H54 (cell line): ENCODE data around the gene PIGQ.

Experiments used
- DNase-seq: peaks from one replicate; pipeline ENCODE4 v3.0.0; 2011; ENCODE audit warnings: low spot score, mixed read lengths; ENCODE audit not compliant: insufficient read length
- FAIRE-seq: peaks from 3 replicates; lab custom pipeline; 2011; peaks lifted over from hg19 to GRCh38; lab: Jason Lieb, UNC
- POLR2A ChIP-seq: IDR thresholded peaks from 2 replicates; pipeline ENCODE4 v1.6.1; 2011; ENCODE audit warnings: low read depth, mild to moderate bottlenecking, low read length

PIGQ gene

DNA sequence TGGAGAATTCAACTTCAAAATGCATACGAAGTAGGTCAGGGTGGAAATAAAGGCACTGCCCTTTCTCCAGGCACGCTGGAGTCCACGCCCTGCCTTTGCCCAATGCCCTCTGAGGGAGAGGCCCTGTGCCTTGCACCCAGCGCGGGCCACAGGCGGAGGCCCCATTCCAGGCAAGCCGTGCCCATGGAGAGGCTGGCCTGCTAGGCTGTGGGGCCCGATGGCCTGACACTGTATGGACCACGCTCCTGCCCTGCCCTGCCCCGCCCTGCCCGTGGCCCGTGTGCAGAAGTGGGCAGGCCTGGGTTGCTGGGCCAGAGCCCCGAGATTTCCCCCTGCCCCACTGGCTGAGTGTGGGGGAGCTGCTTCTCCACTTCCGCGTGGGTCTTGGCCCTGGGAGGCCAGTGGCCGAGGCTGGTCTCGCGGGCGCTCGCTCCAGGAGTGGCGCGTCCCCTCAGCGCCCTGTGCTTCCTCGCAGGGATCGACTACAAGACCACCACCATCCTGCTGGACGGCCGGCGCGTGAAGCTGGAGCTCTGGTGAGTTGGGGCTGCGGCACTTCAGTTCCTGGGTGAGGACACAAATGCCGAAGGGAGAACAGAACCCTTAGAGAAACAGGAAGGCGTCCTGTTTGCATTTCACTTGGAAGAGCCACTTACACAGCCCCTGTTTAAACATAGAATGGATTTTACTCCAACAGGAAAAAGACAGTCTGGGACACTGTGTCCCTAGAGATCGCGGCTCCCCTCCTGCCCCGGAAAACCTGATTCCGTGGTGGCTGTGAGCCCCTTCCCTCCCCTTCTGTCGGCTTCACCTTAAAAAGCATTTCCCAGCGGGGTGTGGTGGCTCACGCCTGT, 47.2 kb downstream of the PIGQ start:
- DNase-seq (no peak), FAIRE-seq (no peak)
- no peak for TF ChIP-seq POLR2A

DNA sequence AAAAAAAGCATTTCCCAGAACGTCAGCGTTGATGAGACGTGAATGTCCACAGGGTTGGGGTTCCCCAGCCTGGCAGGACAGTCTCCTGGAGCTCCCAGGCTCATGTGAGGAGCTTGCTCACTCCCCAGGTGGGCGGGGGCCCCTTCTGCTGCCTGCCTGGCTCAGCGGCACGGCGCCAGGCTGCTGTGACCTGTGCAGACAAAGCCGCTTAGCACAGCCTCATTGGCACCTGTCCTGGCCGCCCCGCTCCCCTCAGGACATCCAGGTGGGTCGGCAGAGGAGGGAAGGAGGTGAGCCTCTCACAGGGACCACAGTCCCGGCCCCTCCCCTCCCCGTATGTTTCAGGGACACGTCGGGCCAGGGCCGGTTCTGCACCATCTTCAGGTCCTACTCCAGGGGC, 48.1 kb downstream of the PIGQ start:
- FAIRE-seq = no peak

DNA sequence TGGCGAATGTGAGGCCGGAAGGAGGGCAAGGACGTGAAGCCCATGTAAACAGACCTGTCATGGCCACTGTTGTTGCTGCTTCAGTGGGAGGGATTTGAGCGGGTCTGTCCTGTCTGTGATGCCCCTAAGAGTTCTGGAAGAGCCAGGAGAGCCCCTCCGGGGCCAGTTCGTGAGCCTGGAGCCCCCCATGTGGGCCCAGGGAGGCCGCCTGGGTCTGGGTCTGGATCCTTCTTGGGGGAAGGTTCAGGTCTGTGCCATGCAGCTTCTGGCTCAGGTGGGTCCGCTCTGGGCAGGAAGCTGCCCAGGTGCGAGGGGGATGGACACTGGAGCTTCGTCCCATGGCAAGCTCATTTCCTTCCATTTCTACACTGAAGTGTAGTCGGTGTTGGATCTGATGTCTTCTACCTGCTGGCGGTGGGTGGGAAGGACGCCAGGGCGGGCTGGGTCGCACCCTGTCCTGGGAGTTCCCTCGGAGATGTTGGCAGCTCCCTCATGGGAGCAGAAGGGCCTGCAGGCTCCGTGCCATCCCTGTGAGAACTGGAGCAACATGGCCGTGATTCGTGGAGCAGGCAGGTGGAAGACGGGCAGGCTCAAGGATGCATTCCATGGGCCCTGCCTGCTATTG, 49.8 kb downstream of the PIGQ start:
- FAIRE-seq (no peak), DNase-seq (no peak)
- TF ChIP-seq POLR2A = no peak

More for the DNA sequence above, 48.1 kb downstream of the PIGQ start:
- TF ChIP-seq POLR2A = no peak
- DNase-seq = no peak

GRCh38 chr16:620700-621525, 51.1 kb downstream of the PIGQ start:
- DNase-seq (no peak), FAIRE-seq (no peak)
- TF ChIP-seq POLR2A = no peak

DNA sequence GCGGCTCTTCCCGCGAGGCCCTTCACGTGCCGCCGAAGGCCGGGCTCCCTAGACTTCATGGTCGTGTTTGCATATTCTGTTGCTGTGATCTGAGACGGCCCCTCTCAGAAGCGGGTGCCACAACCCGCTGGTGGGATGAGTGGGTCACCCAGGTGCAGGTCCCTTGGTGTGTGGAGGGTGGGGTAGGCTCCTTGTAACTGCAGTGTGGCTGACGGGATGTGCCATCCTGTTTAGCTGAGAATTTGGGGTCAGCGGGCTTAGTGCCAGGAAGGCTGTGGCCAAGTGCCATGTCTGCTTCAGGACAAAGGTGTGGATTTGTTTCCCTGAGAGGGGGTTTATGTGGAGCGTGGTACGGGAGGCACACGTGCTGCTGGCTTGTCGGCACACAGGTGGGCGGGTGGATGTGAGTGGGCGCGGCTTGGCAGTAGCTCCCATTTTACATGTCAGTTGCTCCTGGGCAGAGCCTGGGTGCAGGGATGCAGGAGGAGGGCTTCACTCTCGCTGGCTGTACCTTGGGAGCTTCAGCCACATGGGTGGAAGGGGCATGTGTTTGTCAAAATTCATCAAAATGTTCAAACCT, 51.8 kb downstream of the PIGQ start:
- no peak for DNase-seq
- TF ChIP-seq POLR2A = no peak

GRCh38 chr16:622920-623280, 53.1 kb downstream of the PIGQ start:
- TF ChIP-seq POLR2A = no peak
- FAIRE-seq (no peak), DNase-seq (no peak)

More for the DNA sequence above, 51.8 kb downstream of the PIGQ start:
- FAIRE-seq = no peak

GRCh38 chr16:624526-625070, 54.8 kb downstream of the PIGQ start:
- no peak for FAIRE-seq

GRCh38 chr16:625117-625976, 55.6 kb downstream of the PIGQ start:
- no peak for TF ChIP-seq POLR2A
- FAIRE-seq = no peak
- DNase-seq = no peak

More at GRCh38 chr16:624526-625070, 54.8 kb downstream of the PIGQ start:
- no peak for TF ChIP-seq POLR2A
- no peak for DNase-seq

GRCh38 chr16:625977-626765, 56.4 kb downstream of the PIGQ start:
- no peak for DNase-seq
- TF ChIP-seq POLR2A = no peak
- no peak for FAIRE-seq

DNA sequence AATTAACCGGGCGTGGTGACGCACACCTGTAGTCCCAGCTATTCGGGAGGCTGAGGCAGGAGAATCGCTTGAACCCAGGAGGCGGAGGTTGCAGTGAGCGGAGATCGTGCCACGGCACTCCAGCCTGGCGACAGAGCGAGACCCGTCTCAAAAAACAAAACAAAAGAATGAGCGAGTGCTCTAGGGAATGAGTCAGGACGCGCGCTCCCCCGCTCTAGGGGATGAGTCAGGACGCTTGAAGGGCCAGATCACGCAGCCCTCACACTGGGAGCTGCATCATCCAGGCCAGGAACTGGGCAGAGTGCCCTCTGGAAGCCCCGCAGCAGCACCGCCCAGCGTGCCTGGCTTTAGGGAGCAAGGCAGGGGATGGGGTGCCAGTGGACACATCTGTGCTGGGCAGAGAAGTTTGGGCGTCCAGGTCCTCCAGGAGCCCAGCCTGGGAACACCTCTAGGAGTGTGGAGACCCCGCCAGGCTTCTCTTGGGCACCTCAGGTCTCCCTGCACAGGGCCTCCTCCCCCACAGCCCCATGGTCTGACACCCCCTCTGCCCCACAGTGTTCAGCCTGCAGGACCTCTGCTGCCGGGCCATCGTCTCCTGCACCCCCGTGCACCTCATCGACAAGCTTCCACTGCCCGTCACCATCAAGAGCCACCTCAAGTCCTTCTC, 57.2 kb downstream of the PIGQ start:
- TF ChIP-seq POLR2A = no peak
- FAIRE-seq = peak; percentile 77
- DNase-seq = peak; percentile 100

GRCh38 chr16:627454-628239, 57.9 kb downstream of the PIGQ start:
- FAIRE-seq (peak; percentile 55), DNase-seq (peak; percentile 86)
- no peak for TF ChIP-seq POLR2A
